ENCODE results near the gene PAK2. TPM values are rescaled to one million over a fixed set of nuclear protein-coding genes. Genes with fewer than 3 reads are reported as not detected.

Gene PAK2
- total and polyA plus RNA-seq, 2 of the 4 experiments (the other 2 are of a cell fraction) = 31.8 to 36.0 TPM

DNA sequence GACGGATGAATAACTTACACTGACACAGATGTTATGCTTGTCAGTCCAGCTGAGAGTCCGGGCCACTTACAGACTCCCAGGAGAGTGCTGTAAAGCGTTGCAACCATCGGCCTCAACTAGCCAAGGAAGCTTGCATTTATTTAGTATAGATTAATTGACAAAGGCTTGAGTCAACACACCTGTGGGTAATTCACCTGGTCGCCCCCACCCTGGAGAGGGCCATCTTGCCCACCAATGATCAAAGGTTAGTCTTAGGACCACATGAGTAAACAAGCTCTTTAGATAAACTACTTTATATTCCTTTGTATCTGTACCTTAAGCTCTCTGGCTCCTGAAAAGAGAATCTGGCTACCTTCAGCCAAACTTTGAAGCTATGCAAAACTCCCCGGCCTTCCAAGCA lies 51.0 kb downstream of the PAK2 start:
- H3K9me3 ChIP-seq (ENCODE audit: control insufficient read depth, insufficient read depth, low read length) = no peaks in the 10 kb centered on the region
- TF ChIP-seq CTCF (conservative IDR thresholded peaks at IDR 0.05; ENCODE audit: low read depth, low read length) = no peak
- TF ChIP-seq BHLHE40 (IDR thresholded peaks at IDR 0.05; ENCODE audit: low read depth, low read length) = no peak
- no peak for TF ChIP-seq RCOR1 (IDR thresholded peaks at IDR 0.05; ENCODE audit: insufficient replicate concordance, low read length)
- TF ChIP-seq FOS (IDR thresholded peaks at IDR 0.05; ENCODE audit: low read depth, low read length) = no peak
- no peak for TF ChIP-seq MAZ (IDR thresholded peaks at IDR 0.05; ENCODE audit: borderline replicate concordance, low read depth, low read length)
- TF ChIP-seq SMC3 (IDR thresholded peaks at IDR 0.05; ENCODE audit: low read depth, low read length) = no peak
- no peak for TF ChIP-seq RFX5 (IDR thresholded peaks at IDR 0.05; ENCODE audit: low read depth, low read length)
- TF ChIP-seq CEBPB (IDR thresholded peaks at IDR 0.05; ENCODE audit: low read depth, low read length) = no peak
- TF ChIP-seq POLR2A (IDR thresholded peaks at IDR 0.05; ENCODE audit: low read depth, low read length) = no peak
- no peak for TF ChIP-seq RAD21 (IDR thresholded peaks at IDR 0.05; ENCODE audit: low read length)
- no peak for TF ChIP-seq MAFK (IDR thresholded peaks at IDR 0.05; ENCODE audit: low read depth, low read length)
- TF ChIP-seq, protein P1, sequence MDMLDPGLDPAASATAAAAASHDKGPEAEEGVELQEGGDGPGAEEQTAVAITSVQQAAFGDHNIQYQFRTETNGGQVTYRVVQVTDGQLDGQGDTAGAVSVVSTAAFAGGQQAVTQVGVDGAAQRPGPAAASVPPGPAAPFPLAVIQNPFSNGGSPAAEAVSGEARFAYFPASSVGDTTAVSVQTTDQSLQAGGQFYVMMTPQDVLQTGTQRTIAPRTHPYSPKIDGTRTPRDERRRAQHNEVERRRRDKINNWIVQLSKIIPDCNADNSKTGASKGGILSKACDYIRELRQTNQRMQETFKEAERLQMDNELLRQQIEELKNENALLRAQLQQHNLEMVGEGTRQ (IDR thresholded peaks at IDR 0.05; ENCODE audit: low read depth, low read length) = no peak
- H2BK20ac ChIP-seq (ENCODE audit: low read depth, low read length) = no peak overlapping the region
- no peak for ATAC-seq (ENCODE audit: low read depth)
- no peak overlapping the region for H2BK5ac ChIP-seq (ENCODE audit: low read depth, low read length, poor library complexity, severe bottlenecking)
- H3K4me2 ChIP-seq (ENCODE audit: low read depth, low read length) = no peak overlapping the region
- H3K56ac ChIP-seq (ENCODE audit: extremely low read depth, insufficient read depth, low read length) = no peak overlapping the region
- intact Hi-C loops (cut with micrococcal nuclease) (loop anchor here (5.0 kb wide), 1 partner anchor 38 kb away; no protein-coding TSS in a partner anchor), in situ Hi-C loops (cut with MboI; ENCODE audit: low sequenced_read_pairs) (no loop called here), dilution Hi-C loops (cut with HindIII; ENCODE audit: low sequenced_read_pairs, unreplicated experiment) (no loop called here)
- no peak overlapping the region for H3K23ac ChIP-seq (ENCODE audit: low read depth, low read length)
- WGBS, 2 experiments (ENCODE audit: extremely low coverage in 2 of 2, insufficient read length in 1 of 2) = 100% methylated on average over 1 of the region's 6 CpGs; no CpG with 5 or more reads in 1 of the 2 experiments
- no peak overlapping the region for H3K9ac ChIP-seq (ENCODE audit: low read depth, low read length)
- POLR2A ChIA-PET (ENCODE audit: unreplicated experiment) = no interaction called here
- H3K14ac ChIP-seq (replicated peaks; ENCODE audit: low read depth, low read length) = no peak overlapping the region
- H4K5ac ChIP-seq (ENCODE audit: low read depth, low read length) = no peak overlapping the region
- H3K4me1 ChIP-seq (ENCODE audit: control insufficient read depth, insufficient read depth, low read length) = peaks cover 17% of the 10 kb centered on the region
- no peak overlapping the region for H2BK120ac ChIP-seq (ENCODE audit: low read depth, low read length)
- peaks cover 22% of the 10 kb centered on the region for H3K9me1 ChIP-seq (ENCODE audit: insufficient read depth, low read length)
- no peak overlapping the region for H3K4me3 ChIP-seq (ENCODE audit: insufficient read depth, low read depth, low read length)
- peaks cover 48% of the 10 kb centered on the region for H4K20me1 ChIP-seq (ENCODE audit: insufficient read depth, low read length)
- no peak overlapping the region for H3K18ac ChIP-seq (ENCODE audit: low read depth, low read length)
- no peak overlapping the region for H2AK9ac ChIP-seq (replicated peaks; ENCODE audit: low read depth, low read length, poor library complexity)
- H4K91ac ChIP-seq (ENCODE audit: insufficient read depth, low read depth, low read length) = no peak overlapping the region
- peaks cover 40 to 69% of the 10 kb centered on the region in 2 experiments for H3K79me1 ChIP-seq (ENCODE audit: low read depth in 1 of 2, low read length in 2 of 2)
- H3K4ac ChIP-seq (ENCODE audit: low read depth, low read length) = no peak overlapping the region
- BruUV-seq (replicated peaks) = no TSS peak
- no peak overlapping the region for H3K27ac ChIP-seq (ENCODE audit: insufficient read depth, low read length)
- CTCF ChIA-PET = no interaction called here
- no peak overlapping the region for H2AK5ac ChIP-seq (ENCODE audit: low read depth, low read length)
- H3K27me3 ChIP-seq (ENCODE audit: control insufficient read depth, insufficient read depth, low read length) = no peaks in the 10 kb centered on the region
- no peak overlapping the region for H2AFZ ChIP-seq (replicated peaks; ENCODE audit: low read length, poor library complexity)
- H4K8ac ChIP-seq (ENCODE audit: low read depth in 2 of 2, low read length in 2 of 2) = no peak overlapping the region
- H2BK15ac ChIP-seq (ENCODE audit: low read depth, low read length) = no peak overlapping the region
- H3K36me3 ChIP-seq (ENCODE audit: control insufficient read depth, insufficient read depth, low read length) = peaks cover 7% of the 10 kb centered on the region
- DNase-seq = no peak
